ENCODE data around the gene LARP1. TPM values are rescaled to one million over a fixed set of nuclear protein-coding genes. Genes with fewer than 3 reads are reported as not detected.
"Not testable (repeated sequence)": the region's sequence is repeated elsewhere in the genome, so short reads cannot be mapped to it uniquely, and the experiment has no call there.

LARP1 gene
- total RNA-seq, 1 donor from 2014 or later, result 155 TPM

DNA sequence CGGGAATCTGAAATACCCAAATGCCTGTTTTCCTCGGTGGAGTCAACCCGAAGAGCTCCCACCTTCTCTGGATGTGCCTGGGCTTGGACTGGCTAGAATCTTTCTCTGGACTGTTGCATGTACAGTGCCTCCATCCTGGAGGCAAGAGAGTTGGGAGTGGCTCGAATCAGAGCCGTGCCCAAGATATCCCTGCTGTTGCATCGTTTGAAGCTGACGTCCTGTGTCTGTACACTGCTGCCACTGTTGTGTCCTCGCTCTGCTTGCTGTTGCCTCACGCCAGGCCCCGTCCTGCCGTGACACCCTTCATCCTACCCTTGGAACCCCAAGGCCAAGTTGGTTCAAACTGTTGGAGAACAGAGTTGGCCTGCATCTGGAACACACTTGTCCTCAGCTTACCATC lies 59.8 kb downstream of the LARP1 start:
- ATAC-seq, result no peak
- intact Hi-C loops (cut with micrococcal nuclease), result no loop called here

DNA sequence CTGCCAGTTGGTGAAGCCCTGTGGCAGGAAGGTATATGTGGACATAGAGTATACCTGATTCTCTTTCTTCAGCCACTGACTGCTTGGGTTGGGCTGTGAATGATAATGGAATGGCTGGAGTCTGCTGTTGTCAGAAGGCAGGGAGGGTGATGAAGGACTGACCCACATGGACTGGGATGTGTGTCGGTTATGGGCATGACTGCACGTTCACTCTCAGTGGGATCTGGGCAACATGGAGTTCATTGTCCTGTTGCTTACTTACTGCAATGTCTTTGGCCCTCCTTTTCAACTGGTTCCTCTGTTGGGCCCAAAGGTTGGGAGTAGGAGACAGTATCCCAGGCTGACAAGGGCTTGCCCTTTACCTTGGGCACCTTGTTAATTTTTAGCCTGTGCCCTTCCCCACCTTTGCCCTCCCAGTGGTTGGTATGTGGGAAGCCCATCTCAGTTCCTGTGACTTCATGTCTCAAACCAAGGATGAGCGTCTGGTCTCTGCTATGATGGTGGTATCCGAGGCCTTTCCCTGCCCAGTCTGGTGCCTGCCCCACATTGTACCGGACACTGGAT lies 60.6 kb downstream of the LARP1 start:
- ATAC-seq, result no peak
- intact Hi-C loops (cut with micrococcal nuclease), result no loop called here

More for the DNA sequence above, 59.8 kb downstream of the LARP1 start:
- no peak for DNase-seq

DNA sequence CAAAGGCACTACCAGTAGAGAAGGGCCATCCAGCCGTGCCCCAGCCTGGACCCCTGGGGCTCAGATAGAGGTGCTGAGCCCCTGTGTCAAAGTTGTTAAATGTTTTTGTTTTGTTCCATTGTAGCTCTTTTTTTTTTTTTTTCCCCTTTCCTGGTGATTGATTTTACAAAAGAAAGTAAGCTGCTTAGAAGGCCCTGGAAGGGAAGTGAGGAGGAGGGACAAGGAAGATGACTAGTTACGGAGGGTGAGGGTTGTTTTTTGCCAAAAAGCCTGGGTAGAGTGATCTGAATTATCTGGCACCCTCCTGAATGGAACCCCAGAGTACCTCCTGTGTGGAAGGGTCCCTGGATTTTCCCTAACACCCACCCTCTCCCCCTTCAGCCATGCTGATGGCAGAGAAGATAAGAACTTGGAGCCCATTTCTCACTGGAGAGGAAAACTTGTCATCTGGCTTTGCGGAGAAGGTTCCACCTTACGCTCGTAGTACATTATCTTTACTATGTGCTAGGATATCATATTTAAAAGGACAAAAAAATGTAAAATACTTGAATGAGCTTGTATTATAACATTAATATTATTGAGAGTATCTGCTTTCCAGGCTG lies 61.8 kb downstream of the LARP1 start:
- ATAC-seq (no peak), DNase-seq (no peak)
- intact Hi-C loops (cut with micrococcal nuclease), result no loop called here

More for the DNA sequence above, 60.6 kb downstream of the LARP1 start:
- no peak for DNase-seq

DNA sequence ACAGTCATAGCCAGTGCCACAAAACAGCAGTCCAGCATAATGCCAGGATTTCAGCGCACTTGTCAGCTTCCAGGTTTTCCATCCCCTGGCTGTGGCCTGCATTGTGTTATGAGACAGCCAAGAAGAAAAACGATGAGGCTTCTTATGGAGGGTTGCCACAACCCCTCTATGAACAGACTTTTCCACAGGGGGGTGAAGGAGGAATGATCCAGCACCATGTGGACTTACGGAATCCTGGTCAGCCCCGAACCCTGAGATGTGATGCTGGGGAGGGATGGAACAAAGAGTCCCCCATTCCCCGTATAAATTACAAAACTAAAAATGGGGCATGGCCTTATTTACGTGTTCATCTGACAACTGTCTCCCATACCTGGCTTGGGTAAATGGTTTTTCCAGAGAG lies 62.6 kb downstream of the LARP1 start:
- intact Hi-C loops (cut with micrococcal nuclease), result no loop called here
- no peak for ATAC-seq
- DNase-seq, result no peak

DNA sequence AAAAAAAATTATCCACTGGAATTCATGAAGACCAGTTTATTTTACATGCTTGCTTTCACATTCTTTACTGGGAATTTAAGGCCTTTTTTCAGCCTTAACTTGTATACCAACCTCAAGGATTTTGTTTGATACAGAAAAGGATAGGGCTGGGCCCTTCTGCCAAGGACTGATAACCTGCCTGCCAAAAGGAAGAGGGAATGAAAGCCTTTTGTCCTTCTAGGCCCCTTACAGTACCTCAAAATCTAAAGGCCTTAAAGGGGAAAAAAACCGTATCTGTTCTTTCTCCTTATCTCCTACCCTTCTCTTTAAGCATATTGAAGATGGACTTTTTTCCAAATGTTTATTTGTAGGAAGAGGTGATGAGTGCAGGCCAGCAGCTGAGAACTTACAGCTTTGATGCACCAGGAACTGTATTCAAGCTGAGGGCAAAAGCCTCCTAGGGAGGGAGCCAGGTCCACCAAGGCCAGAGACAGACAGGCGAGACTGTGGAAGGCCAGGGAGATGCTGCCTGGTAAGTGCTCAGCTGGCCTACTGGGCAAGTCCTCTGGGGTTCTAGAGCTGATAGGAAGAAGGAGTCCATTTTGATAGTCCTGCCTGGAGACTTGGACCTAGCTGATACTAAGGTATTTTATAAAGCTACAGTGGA lies 63.4 kb downstream of the LARP1 start:
- ATAC-seq (peak; percentile 12), DNase-seq (no peak)
- intact Hi-C loops (cut with micrococcal nuclease), result no loop called here

DNA sequence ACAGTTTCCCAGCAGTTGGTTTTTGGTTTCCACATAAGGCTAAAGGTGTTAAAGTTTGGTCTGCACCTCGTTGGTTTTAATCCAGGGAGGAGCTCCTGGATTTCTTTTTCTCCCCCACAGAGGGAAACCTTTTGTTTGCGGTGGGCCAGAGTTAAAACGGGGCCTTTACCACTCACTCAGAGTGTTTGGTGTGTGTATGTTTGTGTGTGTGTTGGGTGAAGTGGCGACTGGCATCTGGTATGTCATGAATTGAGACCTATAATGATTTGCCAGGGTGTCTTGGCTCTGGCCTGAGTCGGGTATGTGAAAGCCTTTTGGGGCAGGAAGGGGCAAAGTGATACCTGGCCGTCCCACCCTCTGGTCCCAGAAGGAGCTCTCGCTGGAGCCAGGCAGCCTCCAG lies 64.4 kb downstream of the LARP1 start:
- intact Hi-C loops (cut with micrococcal nuclease), result no loop called here
- ATAC-seq (no peak), DNase-seq (no peak)

DNA sequence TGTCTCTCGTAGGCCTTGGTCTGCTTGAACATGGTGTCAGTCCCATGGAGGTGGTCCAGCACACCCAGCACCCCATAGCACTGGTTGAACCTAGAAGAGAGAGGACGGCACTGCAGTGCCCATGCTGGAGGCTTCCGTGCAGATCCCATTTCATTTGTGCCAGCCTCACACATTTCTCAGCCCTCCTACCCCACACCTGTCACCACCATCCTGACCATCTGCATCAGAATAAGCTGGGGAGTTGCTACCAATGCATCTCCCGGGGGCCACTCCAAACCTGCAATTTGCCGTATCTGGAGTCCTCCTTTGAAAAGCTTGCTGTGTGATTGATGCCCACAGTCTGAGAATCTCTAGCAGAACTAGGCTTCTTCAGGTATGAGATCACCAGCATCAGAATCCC lies 65.2 kb downstream of the LARP1 start:
- intact Hi-C loops (cut with micrococcal nuclease), result no loop called here
- ATAC-seq, result no peak

DNA sequence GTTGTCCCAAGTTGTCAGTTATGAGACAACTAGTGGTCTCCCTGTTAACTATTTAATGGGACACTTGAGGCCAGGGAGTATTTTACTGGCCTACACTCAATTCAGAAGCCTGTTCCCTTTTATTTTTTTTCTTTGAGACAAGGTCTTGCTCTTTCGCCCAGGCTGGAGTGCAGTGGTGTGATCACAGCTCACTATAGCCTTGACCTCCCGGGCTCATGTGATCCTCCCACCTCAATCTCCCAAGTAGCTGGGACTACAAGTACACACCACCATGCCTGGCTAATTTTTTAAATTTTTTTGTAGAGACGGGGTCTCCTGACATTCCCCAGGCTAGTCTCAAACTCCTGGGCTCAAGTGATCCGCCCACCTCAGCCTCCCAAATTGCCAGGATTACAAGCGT lies 67.7 kb downstream of the LARP1 start:
- intact Hi-C loops (cut with micrococcal nuclease); DNase-seq; ATAC-seq: not testable (repeated sequence)

More for the DNA sequence above, 65.2 kb downstream of the LARP1 start:
- DNase-seq, result no peak

DNA sequence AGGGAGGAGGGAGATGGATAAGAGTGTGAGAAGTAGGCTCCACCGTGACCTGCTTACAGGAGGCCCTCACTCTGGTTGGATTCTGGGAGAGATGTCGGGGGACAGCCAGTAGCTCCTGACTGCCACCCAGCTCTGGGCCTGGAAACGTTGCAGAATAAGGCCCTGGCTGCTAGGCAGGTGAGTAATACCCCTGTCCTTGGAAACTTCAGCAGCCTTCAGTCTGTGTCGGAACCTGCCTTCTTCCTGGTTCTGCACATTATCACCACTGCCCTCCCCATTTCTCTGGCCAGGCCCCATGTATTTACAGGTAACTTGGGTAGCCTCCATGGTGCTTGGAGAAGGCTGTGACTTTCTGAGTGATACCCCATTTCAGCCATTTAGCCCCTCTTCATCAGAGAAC lies 68.4 kb downstream of the LARP1 start:
- ATAC-seq (no peak), DNase-seq (no peak)
- intact Hi-C loops (cut with micrococcal nuclease), result no loop called here

DNA sequence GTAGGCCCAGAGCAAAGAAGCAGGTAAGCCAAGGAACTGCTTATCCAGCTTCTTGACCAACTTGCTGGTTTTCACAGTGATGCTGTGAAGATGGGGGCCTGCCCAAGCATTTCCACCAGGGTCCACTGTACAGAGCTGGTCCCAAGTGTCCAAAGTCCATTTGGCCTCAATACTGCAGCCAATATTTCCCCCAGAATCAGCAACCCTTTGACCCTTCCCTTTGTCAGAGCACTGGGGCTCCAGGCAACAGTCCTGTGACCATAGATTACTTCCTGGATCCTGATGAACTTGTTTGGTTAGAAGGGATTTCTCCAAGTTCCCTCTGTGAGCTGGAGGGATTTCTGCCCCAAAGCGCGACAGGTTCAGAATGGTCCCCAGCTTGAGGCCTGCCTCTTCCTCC lies 68.9 kb downstream of the LARP1 start:
- ATAC-seq, result no peak
- intact Hi-C loops (cut with micrococcal nuclease), result no loop called here

DNA sequence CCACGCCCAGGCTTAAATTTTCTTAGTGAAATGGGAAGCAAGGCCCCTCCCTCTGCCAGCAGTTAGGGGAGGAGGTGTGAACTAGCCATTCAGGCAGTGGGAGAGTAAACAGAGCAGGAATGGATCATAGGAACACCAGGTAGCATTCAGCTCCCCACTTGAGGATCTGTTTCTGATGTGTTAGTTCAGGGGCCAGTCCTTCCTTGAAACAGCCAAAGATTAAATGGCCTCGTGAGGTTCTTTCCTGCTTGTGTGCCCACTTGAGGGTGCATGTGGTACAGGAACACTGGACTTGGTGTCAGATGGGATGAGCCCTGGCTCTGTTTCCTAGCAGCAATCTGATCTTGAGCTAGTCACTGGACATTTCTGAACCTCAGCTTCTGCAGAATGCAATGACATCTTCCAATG lies 74.0 kb downstream of the LARP1 start:
- ATAC-seq, result no peak
- intact Hi-C loops (cut with micrococcal nuclease), result no loop called here
- no peak for DNase-seq

More for the DNA sequence above, 68.9 kb downstream of the LARP1 start:
- no peak for DNase-seq

DNA sequence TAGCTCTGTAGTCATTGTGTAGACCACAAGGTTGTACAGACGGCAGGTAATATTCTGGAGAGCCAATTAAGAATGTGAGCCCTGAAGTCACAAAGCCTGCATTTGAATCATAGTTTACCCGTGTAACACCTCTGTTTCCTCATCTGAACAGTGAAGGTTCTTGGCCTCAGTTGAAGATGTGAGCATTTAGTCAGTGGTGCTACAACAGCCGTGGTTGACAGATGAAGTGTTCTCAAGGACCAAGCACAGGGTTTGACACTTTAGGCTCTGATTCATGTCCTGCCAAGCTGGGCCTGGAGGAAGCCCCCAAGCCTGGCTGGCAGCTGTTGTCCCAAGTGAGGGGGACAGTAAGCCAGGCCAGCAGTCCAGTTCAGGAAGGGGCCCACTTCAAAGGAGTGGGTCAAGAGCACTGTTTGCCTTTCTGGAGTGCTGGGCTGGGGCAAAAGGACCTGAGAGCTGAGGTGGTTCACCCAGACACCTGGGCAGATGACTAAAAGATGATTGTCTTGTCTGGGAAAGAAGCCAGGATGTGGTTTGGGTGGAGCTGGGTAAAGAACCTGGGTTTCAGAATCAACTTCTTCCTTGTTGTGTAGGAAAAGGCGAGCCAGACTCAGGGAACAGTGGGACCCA lies 74.5 kb downstream of the LARP1 start:
- intact Hi-C loops (cut with micrococcal nuclease), result no loop called here
- DNase-seq (no peak), ATAC-seq (no peak)

DNA sequence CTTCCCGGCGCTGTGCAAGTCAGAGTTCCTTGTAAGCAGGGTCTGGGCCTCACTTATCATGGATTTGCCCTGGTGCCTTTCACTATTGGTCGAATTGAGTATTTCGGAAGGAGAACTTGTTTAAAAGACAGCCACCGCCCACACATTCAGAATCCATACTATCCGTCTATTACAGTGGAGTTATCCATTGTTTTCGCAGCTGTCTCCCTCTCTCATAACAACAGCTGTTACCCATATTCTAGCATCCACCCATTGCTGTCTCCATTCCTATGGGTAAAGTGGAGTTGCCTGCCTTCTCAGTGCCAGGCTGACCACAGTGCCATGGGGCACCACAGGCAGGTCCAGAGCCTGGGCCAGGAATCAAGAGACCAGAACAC lies 75.0 kb downstream of the LARP1 start:
- intact Hi-C loops (cut with micrococcal nuclease), result no loop called here
- ATAC-seq (no peak), DNase-seq (no peak)

DNA sequence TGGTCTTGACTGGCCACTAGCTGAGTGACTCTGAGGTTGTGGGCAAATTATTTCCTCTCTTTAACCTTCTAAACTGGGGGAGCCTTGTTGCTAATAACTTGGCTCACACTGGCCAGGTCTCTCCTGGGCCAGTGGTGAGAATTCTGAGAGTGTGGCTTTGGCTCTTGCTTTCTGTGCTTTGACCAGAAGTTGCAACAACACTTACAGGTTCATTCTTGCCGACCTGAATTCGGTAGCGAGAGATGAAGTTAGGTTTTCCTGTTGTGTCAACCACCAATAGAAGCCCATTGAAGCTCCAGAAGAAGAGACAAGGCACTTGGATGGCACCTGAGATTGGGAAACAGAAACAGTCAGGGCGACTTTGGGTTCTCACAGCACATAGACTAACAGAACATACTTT lies 75.4 kb downstream of the LARP1 start:
- intact Hi-C loops (cut with micrococcal nuclease), result no loop called here
- ATAC-seq (no peak), DNase-seq (no peak)

DNA sequence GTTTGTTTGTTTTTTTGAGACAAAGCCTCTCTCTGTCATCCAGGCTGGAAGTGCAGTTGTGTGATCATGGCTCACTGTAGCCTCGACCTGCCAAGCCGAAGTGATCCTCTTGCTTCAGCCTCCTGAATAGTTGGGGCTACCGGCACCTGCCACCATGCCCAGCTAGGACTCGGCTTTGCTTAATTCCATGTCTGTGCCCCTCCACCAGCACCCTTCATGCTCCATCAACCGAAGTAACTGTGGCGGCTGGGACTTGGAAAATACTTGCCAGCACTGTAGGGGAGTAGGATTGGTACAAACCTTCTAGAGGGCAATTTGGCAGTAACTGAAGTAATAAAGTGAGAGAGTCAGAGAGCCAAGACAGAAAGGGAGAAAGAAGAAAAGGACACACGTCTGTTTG lies 76.3 kb downstream of the LARP1 start:
- intact Hi-C loops (cut with micrococcal nuclease), result no loop called here
- ATAC-seq (no peak), DNase-seq (no peak)

DNA sequence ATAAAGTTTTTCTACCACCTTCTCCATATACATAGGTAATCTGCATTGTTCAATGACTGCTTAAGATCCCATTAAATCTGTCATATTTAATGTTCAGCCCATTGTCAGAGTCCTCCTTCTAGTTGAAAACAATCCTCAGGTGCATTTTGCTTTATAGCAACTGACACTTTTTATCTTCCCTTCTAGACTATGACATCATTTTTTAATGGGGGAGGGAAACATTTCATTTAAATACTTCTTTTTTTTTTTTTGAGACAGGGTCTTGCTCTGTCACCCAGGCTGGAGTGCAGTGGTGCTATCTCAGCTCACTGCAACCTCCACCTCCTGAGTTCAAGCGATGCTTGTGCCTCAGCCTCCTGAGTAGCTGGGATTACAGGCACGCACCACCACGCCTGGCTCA lies 77.6 kb downstream of the LARP1 start:
- ATAC-seq; DNase-seq; intact Hi-C loops (cut with micrococcal nuclease): not testable (repeated sequence)

DNA sequence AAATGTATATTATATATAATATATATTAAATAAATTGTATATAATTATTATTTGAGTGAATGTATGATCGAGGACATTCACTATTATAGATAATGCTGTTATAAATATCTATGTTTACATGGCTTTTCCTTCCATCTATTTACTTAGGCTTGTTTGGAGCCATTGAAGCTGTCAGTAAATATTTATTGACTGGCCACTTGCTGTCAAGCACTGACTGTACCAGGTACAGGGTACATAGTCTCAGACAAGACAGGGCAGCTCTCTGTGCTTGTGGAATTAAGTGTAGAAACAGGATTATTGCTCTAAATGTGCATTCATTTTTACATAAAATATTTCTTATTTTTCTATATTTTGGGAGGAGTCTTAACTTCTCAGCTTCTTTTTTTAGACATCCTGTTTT lies 78.9 kb downstream of the LARP1 start:
- DNase-seq (no peak), ATAC-seq (no peak)
- intact Hi-C loops (cut with micrococcal nuclease), result no loop called here

DNA sequence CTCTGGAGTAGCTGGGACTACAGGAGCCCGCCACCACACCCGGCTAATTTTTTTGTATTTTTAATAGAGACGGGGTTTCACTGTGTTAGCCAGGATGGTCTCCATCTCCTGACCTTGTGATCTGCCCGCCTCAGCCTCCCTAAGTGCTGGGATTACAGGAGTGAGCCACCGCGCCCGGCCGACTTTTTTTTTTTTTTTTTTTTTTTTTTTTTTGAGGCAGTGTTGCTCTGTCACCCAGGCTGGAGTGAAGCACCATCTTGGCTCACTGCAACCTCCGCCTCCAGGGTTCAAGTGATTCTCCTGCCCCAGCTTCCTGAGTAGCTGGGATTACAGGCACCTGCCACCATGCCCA lies 80.5 kb downstream of the LARP1 start:
- intact Hi-C loops (cut with micrococcal nuclease); DNase-seq; ATAC-seq: not testable (repeated sequence)

DNA sequence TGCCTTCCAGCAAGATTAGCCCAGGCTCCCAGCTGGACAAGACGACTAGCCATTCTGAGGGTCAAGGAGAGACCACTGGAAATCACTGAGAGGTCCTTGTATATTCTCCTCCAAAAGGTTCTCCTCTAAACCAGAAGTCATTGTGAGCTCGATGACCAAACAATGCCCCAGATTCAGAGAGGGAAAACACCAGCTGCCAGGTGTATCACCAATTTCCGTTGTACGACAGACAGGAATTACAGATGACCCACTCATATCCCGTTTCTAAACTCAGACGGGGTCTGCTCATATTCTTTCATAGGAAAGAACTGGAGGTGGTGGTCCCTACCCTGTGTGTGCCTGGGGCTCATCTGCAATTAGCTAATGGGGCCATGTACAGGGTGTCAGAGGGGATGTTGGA lies 81.0 kb downstream of the LARP1 start:
- DNase-seq (no peak), ATAC-seq (no peak)
- intact Hi-C loops (cut with micrococcal nuclease), result no loop called here

DNA sequence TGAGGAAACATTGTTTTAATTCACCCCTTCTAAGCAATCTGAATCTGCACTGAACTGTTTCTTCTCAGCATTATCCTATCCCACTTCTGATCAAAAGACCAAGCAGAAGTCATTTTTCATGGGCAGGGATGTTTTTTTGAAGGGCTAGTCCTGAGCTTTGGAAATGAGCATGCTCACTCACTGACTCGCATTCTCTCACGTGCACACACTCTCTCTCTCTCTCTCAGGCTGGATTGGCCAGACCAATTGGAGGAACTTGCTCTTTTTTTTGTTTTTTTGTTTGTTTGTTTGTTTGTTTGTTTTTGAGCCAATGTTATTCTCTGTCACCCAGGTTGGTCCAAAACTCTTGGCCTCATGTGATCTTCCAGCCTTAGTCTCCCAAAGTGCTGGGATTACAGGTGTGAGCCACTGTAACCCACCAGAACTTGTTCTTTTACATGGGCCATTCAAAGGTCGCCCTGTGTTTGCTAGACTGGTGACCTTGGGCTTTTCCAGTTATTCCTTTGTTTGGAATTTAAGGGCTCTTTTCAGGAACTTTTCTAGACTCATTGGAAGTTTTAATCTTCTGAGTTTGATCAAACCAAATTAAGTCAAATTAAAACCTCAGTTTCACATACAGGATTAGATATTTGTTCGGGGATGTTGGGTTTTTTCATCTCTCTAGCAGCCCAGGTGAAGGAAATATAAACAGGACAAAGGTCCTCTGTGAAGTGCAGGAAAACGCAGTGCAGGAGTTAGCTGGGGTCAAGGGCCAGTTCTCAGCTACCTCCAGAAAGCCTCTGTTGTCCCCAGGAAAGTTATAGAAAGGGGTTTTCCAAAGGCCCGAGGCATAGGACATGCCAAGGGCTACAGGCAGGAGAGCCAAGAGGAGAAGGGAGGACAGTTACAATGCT lies 82.1 kb downstream of the LARP1 start:
- no peak for ATAC-seq

More for the DNA sequence above, 82.1 kb downstream of the LARP1 start:
- intact Hi-C loops (cut with micrococcal nuclease), result no loop called here
- no peak for DNase-seq
